ENCODE data around the gene PIAS4. TPM values are rescaled to one million over a fixed set of nuclear protein-coding genes. Genes with fewer than 3 reads are reported as not detected.
"Not testable (repeated sequence)": the region's sequence is repeated elsewhere in the genome, so short reads cannot be mapped to it uniquely, and the experiment has no call there.

The PIAS4 gene
- total RNA-seq, 1 donor: 17.3 TPM

- peak overlapping the region; percentile 33 for H3K4me3 ChIP-seq (ENCODE audit: low read depth, low read length)
- TF ChIP-seq CTCF (IDR thresholded peaks at IDR 0.05; ENCODE audit: insufficient read depth, low read depth, low read length): peak; percentile 91
- peak; percentile 84 for DNase-seq (ENCODE audit: low read depth)
Measured at GRCh38 chr19:3987619-3988371, 19.7 kb upstream of the PIAS4 start.

DNA sequence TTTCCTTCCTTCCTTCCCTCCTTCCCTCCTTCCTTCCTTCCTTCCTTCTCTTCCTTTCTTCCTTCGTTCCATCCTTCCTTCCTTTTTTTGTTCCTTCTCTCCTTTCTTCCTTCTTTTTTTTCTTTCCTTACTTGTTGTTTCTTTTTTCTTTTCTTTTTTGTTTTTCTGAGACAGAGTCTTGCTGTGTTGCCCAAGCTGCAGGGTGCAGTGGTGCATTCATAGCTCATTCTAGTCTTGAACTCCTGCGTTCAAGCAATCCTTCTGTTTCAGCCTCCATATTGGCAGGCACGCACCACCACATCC, 16.8 kb upstream of the PIAS4 start:
- DNase-seq (ENCODE audit: low read depth): no peak
- no peak for TF ChIP-seq CTCF (IDR thresholded peaks at IDR 0.05; ENCODE audit: insufficient read depth, low read depth, low read length)
- no peak overlapping the region for H3K4me3 ChIP-seq (ENCODE audit: low read depth, low read length)

DNA sequence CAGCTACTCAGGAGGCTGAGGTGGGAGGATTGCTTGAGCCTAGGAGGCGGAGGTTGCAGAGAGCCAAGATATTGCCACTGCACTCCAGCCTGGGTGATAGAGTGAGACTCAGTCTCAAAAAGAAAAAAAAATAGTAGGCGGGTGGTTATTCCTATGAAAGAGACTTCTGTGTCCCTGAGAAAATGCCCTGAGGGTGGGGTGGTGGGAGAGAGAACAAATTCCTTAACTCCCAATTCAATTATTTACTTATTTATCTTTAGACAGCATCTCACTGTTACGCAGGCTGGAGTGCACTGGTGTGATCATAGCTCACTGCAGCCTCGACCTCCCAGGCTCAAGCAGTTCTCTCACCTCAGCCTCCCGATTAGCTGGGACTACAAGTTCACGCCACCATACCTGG, 11.9 kb upstream of the PIAS4 start:
- DNase-seq (ENCODE audit: low read depth): no peak
- TF ChIP-seq CTCF (IDR thresholded peaks at IDR 0.05; ENCODE audit: insufficient read depth, low read depth, low read length): no peak
- H3K4me3 ChIP-seq (ENCODE audit: low read depth, low read length): no peak overlapping the region

- not testable (repeated sequence) for H3K4me3 ChIP-seq (ENCODE audit: low read depth, low read length); DNase-seq (ENCODE audit: low read depth)
Measured at GRCh38 chr19:3998667-3999412, 8.7 kb upstream of the PIAS4 start.

- DNase-seq (ENCODE audit: low read depth): not testable (repeated sequence)
Measured at GRCh38 chr19:4000798-4001197, 6.7 kb upstream of the PIAS4 start.

DNA sequence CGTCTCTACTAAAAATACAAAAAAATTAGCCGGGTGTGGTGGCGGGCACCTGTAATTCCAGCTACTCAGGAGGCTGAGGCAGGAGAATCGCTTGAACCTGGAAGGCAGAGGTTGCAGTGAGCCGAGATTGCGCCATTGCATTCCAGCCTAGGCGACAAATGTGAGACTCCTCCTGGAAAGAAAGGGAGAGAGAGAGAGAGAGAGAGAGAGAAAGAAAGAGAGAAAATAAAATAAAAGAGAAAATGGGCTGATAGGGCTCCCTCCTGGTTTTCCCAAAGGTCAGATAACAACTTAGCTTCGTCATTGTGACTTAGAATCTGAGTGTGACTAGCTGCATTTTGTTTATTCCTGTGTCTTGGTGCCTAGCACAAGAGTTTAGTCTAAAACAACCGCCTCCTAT, 2.1 kb upstream of the PIAS4 start:
- not testable (repeated sequence) for DNase-seq (ENCODE audit: low read depth); H3K4me3 ChIP-seq (ENCODE audit: low read depth, low read length)

More at GRCh38 chr19:4000798-4001197, 6.7 kb upstream of the PIAS4 start:
- not testable (repeated sequence) for H3K4me3 ChIP-seq (ENCODE audit: low read depth, low read length)

DNA sequence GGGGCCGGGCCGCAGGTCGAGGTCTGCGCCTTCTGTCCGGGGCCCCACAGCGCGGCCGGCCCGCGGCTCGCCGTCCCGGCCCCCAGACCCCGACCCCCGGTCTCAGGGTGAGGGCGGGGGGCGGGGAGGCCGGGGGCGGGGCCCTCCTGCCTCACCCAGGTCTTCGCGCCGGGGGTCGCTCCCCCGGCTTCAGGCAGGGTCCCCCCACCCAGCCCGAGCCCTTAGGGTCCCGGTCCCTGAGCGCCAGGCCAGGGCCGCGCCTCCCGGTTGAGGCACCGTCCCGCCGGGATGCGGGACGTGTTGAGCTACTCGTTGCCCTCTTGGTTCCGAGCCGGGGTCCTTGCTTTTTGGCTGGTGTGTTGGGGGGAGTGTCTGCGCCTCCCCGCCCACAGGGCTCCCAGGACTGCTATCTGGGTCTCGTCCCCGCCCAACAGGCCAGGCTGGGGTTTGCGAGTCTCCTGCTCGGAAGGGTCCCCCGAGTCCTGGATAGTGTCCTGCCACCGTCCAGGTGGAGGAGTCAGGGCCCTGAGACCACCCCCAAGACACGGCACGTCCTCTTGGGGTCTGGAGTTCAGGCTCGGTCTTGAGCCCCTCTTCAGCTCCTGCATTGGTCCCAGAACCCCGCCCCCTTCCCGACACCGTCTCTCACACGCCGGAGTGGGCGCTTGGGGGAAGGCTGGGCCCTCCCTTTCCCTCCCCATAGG, 452 bp downstream of the PIAS4 start:
- DNase-seq (ENCODE audit: low read depth): no peak
- peak overlapping the region; percentile 89 for H3K4me3 ChIP-seq (ENCODE audit: low read depth, low read length)
- TF ChIP-seq CTCF (IDR thresholded peaks at IDR 0.05; ENCODE audit: insufficient read depth, low read depth, low read length): no peak

DNA sequence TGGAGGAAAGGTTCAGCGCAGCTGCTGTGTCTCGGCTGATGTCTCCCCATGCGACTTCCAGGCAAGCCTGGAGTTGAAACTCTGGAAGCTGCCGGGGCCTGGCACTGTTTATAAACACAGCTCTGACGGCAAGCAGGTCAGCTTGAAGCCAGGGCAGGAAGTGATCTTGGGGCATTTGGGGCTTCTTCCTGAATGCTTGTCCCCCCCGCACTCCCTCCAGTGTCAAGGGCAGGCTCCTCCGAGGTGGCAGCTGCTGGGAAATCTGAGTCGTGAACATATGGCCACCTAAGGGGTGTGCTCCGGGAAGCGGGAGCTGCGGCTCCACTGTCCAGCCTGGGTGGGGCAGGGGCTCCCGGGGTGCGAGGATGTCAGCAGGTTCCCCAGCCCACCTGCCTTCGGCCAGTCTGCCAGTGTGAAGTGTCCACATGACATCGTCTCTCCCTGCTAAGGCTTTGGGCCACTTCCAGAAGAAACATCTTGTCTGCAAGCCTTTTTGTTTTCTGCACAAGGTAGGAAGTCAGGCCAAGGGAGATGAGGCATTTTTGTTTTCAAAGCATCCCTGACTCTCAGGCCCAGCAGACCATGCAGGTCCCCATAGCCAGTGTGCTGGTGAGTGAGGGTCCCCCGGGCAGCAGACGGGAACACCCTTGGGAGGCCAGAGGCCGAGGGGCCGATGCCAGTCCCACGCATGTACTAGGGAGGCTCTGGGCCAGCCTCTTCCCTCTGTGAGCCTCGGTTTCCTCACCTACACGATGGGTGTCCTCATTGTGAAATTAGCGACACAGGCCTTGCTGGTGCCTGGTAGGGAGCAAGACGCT, 2.7 kb downstream of the PIAS4 start:
- H3K4me3 ChIP-seq (ENCODE audit: low read depth, low read length): peak overlapping the region; percentile 25
- DNase-seq (ENCODE audit: low read depth): peak; percentile 62
- TF ChIP-seq CTCF (IDR thresholded peaks at IDR 0.05; ENCODE audit: insufficient read depth, low read depth, low read length): no peak
